ENCODE data around the gene RER1.

- TF ChIP-seq CTCF (IDR thresholded peaks at IDR 0.05; ENCODE audit: insufficient read depth, low read length, poor library complexity, severe bottlenecking) (no peak), EZH2phosphoT487 (conservative IDR thresholded peaks at IDR 0.05; ENCODE audit: low read length) (no peak)
Measured at GRCh38 chr1:2350501-2350900, 41.1 kb upstream of the RER1 start.

Measured in SU-DHL-6 (cell line).